Left ventricle myocardium inferior (tissue), 1 donor: ENCODE results near the gene CCNE1. TPM values are rescaled to one million over a fixed set of nuclear protein-coding genes. Genes with fewer than 3 reads are reported as not detected.
A peak's percentile ranks its signal among the peaks of the same experiment; 100 is the strongest.

Experiments used
- DNase-seq: peaks from one replicate; pipeline ENCODE4 v3.0.0-alpha.2; 2020
- H3K27ac ChIP-seq: fragments of 200-600 bp; replicated peaks from 2 replicates; pipeline ENCODE4 v1.8.0; 2021
- H3K27me3 ChIP-seq: fragments of 200-600 bp; 2 replicates; pipeline ENCODE4 v1.8.0; 2021; ENCODE audit warnings: low read depth
- H3K36me3 ChIP-seq: fragments of 200-600 bp; 2 replicates; pipeline ENCODE4 v1.8.0; 2021
- H3K4me1 ChIP-seq: fragments of 200-600 bp; 2 replicates; pipeline ENCODE4 v1.8.0; 2021
- H3K4me3 ChIP-seq: fragments of 200-600 bp; 2 replicates; pipeline ENCODE4 v1.8.0; 2021; ENCODE audit warnings: mild to moderate bottlenecking, moderate library complexity
- H3K9me3 ChIP-seq: fragments of 200-600 bp; replicated peaks from 2 replicates; pipeline ENCODE4 v1.8.0; 2021
- CTCF ChIP-seq: fragments of 200-600 bp; IDR thresholded peaks from 2 replicates; pipeline ENCODE4 v1.8.0; 2021; ENCODE audit warnings: antibody characterized with exemption, mild to moderate bottlenecking, borderline replicate concordance
- intact Hi-C: fragments of 100-400 bp; cut with micrococcal nuclease; formaldehyde crosslinking; loops from one replicate; pipeline ENCODE4 v1.11.0; 2022
- total RNA-seq: library from RNA; stranded (reverse); fragmentation: NEBNext Ultra II Directional; extraction: Animal tissue kit (Norgen Biotek cat#: 25700); gene quantifications from one replicate; pipeline ENCODE4 v1.2.1, GENCODE V29; 2021
- donor health status: DM: no; HTN: yes; CAD: no; lungs with severe emphysema.

CCNE1 gene
- total RNA-seq, 1 donor from 2014 or later = 3.1 TPM

GRCh38 chr19:29812080-29812880, 489 bp downstream of the CCNE1 start:
- TF ChIP-seq CTCF = no peak
- peak; percentile 20 for DNase-seq
- Histone ChIP-seq H3K9me3 (no peaks in the 10 kb centered on the region), H3K27me3 (no peaks in the 10 kb centered on the region), H3K27ac (no peak overlapping the region), H3K36me3 (no peaks in the 10 kb centered on the region), H3K4me1 (peaks cover 14% of the 10 kb centered on the region), H3K4me3 (peak overlapping the region; percentile 67)
- intact Hi-C loops = no loop called here

DNA sequence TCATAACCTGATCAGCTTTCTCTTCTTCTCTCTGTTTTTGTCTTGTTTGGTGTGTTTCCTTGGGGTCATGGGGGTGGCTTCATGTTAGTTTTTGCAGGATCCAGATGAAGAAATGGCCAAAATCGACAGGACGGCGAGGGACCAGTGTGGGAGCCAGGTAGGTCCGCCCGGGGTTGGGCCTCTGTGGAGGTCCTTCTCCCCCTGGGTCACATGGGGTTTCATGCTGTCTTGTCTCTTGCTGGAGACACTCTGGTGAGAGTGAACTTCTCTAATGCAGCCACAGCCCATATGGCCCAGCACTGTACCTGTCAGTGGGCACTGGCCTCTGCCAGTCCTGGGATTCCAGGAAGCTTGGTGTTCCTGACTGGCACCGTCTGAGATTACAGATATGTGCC, 1.1 kb downstream of the CCNE1 start:
- Histone ChIP-seq H3K4me3 (peak overlapping the region; percentile 67), H3K4me1 (peaks cover 14% of the 10 kb centered on the region), H3K27ac (no peak overlapping the region), H3K36me3 (no peaks in the 10 kb centered on the region), H3K9me3 (no peaks in the 10 kb centered on the region), H3K27me3 (no peaks in the 10 kb centered on the region)
- DNase-seq = no peak
- intact Hi-C loops = no loop called here
- TF ChIP-seq CTCF = no peak

DNA sequence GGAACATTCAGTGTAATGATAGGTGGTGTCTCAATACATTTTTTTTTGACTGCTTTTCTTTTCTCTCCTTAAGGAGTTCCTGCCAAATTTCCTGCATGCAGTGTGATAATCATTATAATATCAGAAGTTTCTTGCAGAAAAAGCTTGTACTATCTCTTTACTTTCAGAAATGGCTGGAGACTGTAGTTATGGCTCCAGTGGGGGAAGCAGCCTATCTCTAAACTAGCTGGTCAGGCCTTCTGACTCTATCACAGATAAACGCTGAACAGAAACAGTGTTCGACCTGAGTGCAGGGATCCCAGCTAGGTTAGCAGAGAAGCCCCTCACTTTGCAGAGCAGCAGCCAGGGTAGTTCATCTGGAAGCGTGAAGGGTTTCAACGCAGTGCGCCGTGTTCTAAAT, 1.9 kb downstream of the CCNE1 start:
- H3K27ac ChIP-seq = no peak overlapping the region
- peaks cover 14% of the 10 kb centered on the region for H3K4me1 ChIP-seq
- intact Hi-C loops = no loop called here
- no peak overlapping the region for H3K4me3 ChIP-seq
- TF ChIP-seq CTCF = no peak
- H3K36me3 ChIP-seq = no peaks in the 10 kb centered on the region
- DNase-seq = no peak
- H3K27me3 ChIP-seq = no peaks in the 10 kb centered on the region
- no peaks in the 10 kb centered on the region for H3K9me3 ChIP-seq

DNA sequence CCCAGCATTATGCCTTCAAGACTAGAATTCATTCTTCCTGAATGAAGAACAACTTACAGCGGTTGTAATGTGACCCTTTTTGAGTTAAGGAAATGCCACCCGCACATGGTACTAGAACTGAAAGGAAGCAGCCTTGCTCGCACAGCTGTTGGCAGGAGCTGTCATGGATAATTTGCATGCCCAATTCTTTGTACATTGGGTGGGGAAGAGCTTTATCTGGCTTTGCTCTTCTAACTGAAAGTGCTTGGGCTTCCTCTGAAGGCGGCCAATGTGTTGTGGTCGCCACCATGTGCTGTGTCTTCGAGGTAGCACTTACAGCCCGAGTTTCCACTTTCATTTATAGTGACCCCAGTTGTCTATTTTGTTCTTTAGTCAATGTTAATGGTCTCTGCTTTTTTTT, 3.4 kb downstream of the CCNE1 start:
- no peaks in the 10 kb centered on the region for H3K36me3 ChIP-seq
- no peaks in the 10 kb centered on the region for H3K27me3 ChIP-seq
- no peak for TF ChIP-seq CTCF
- peaks cover 14% of the 10 kb centered on the region for H3K4me1 ChIP-seq
- H3K4me3 ChIP-seq = no peak overlapping the region
- DNase-seq = no peak
- H3K27ac ChIP-seq = no peak overlapping the region
- no peaks in the 10 kb centered on the region for H3K9me3 ChIP-seq
- intact Hi-C loops = no loop called here

GRCh38 chr19:29817316-29817715, 5.5 kb downstream of the CCNE1 start:
- Histone ChIP-seq H3K9me3 (no peaks in the 10 kb centered on the region), H3K27me3 (no peaks in the 10 kb centered on the region), H3K36me3 (peaks cover 8% of the 10 kb centered on the region), H3K27ac (no peak overlapping the region), H3K4me3 (no peak overlapping the region), H3K4me1 (peaks cover 5% of the 10 kb centered on the region)
- no peak for DNase-seq
- no peak for TF ChIP-seq CTCF
- intact Hi-C loops = no loop called here
